Testis (tissue), 3 donors: ENCODE measurements around the gene MOK. TPM values are rescaled to one million over a fixed set of nuclear protein-coding genes. Genes with fewer than 3 reads are reported as not detected.

ENCODE experiments used
- DNase-seq: peaks from one replicate; pipeline ENCODE4 v3.0.0-alpha.2; 2019
- H3K27ac ChIP-seq, 2 donors: fragments of 200-600 bp; sonication (generic); one replicate each; pipeline ENCODE4 v1.5.1; 2019
- H3K27me3 ChIP-seq: fragments of 200-600 bp; sonication (generic); one replicate; pipeline ENCODE4 v1.5.1; 2019
- H3K36me3 ChIP-seq: fragments of 200-600 bp; sonication (generic); one replicate; pipeline ENCODE4 v1.5.1; 2017; ENCODE audit warnings: low read depth; ENCODE audit errors: missing control alignments
- H3K4me1 ChIP-seq: fragments of 200-600 bp; sonication (generic); one replicate; pipeline ENCODE4 v1.5.1; 2019
- H3K4me3 ChIP-seq, 2 donors: fragments of 200-600 bp; sonication (generic); one replicate each; pipeline ENCODE4 v1.5.1; 2017 to 2019
- H3K9me3 ChIP-seq: fragments of 200-600 bp; sonication (generic); one replicate; pipeline ENCODE4 v1.5.1; 2017
- CTCF ChIP-seq, 3 experiments: fragments of 450-650 bp in 2 of 3; fragments of 200-600 bp in 1 of 3; sonication (generic) in 1 of 3; IDR thresholded peaks; one replicate each; pipeline ENCODE4 v1.5.1; 2016 to 2019; ENCODE audit warnings: antibody characterized with exemption in 3 of 3, mild to moderate bottlenecking in 2 of 3, moderate library complexity in 1 of 3
- POLR2A ChIP-seq: fragments of 450-650 bp; IDR thresholded peaks from one replicate; pipeline ENCODE4 v1.6.1; 2017; ENCODE audit warnings: antibody characterized with exemption, mild to moderate bottlenecking, moderate library complexity
- WGBS, 2 donors: methylation state at CpG; one replicate each; pipeline ENCODE4 v1.1.5; 2018; 5-methylcytosine and 5-hydroxymethylcytosine counted together
- intact Hi-C: fragments of 100-400 bp; cut with DNase I; formaldehyde crosslinking; loops from one replicate; pipeline ENCODE4 v1.15.1; 2023; ENCODE audit warnings: low total_unique reads
- polyA plus RNA-seq: library from polyadenylated mRNA; stranded (reverse); fragments of 350-450 nt; fragmentation: Illumina TruSeq; extraction: RNeasy Lipid Tissue Mini Kit (QIAGEN cat#74804); gene quantifications from one replicate; pipeline ENCODE4 v1.2.3, GENCODE V29; 2014; ENCODE audit warnings: low read depth, low replicate concordance; ENCODE audit not compliant: insufficient read depth
- total RNA-seq, 2 donors: library from RNA; depleted of rRNA; stranded (reverse); fragments of >200 nt; gene quantifications; one replicate each; pipeline ENCODE4 v1.2.3, GENCODE V29; 2016

Gene MOK
- total and polyA plus RNA-seq, 3 donors from 2014 or later: 157 to 188 (median 171) TPM

GRCh38 chr14:102182190-102182589 is 122.8 kb downstream of the MOK start:
- no peak for TF ChIP-seq POLR2A
- TF ChIP-seq CTCF (IDR thresholded peaks at IDR 0.05): no peak
- H3K27ac ChIP-seq: no peak overlapping the region
- no peak overlapping the region for H3K4me3 ChIP-seq
- no peak for DNase-seq
- H3K9me3 ChIP-seq: no peaks in the 10 kb centered on the region
- no peaks in the 10 kb centered on the region for H3K36me3 ChIP-seq
- intact Hi-C loops: no loop called here
- no peaks in the 10 kb centered on the region for H3K27me3 ChIP-seq
- H3K4me1 ChIP-seq: peaks cover 15% of the 10 kb centered on the region

- no peak for DNase-seq
- no peak overlapping the region for H3K27ac ChIP-seq
- peaks cover 20% of the 10 kb centered on the region for H3K4me1 ChIP-seq
- 63 to 68% methylated on average over 1 of the region's 1 CpG for WGBS, 2 donors
- H3K27me3 ChIP-seq: no peaks in the 10 kb centered on the region
- no peaks in the 10 kb centered on the region for H3K9me3 ChIP-seq
- H3K4me3 ChIP-seq: no peak overlapping the region
- H3K36me3 ChIP-seq: no peaks in the 10 kb centered on the region
- TF ChIP-seq CTCF (IDR thresholded peaks at IDR 0.05) (no peak), POLR2A (no peak)
- intact Hi-C loops: no loop called here
These were observed 123.8 kb downstream of the MOK start for GRCh38 chr14:102181187-102181586.

GRCh38 chr14:102180248-102180998 is 124.5 kb downstream of the MOK start:
- 80 to 81% methylated on average over 7 of the region's 7 CpGs for WGBS, 2 donors
- no peak for TF ChIP-seq CTCF (IDR thresholded peaks at IDR 0.05)
- no peak for TF ChIP-seq POLR2A
- no peak for DNase-seq

More at GRCh38 chr14:102180248-102180998, 124.5 kb downstream of the MOK start:
- Histone ChIP-seq H3K4me3 (no peak overlapping the region), H3K36me3 (no peaks in the 10 kb centered on the region), H3K27me3 (no peaks in the 10 kb centered on the region), H3K9me3 (no peaks in the 10 kb centered on the region), H3K27ac (no peak overlapping the region), H3K4me1 (peaks cover 14% of the 10 kb centered on the region)
- intact Hi-C loops: no loop called here

Other genes with a start within 250 kb of the MOK start
- gene HSP90AA1, start 218.1 kb downstream of the MOK start, total RNA-seq: 100 to 1,000 TPM; 519 to 638 TPM
- gene HSP90AA1, start 218.1 kb downstream of the MOK start, polyA plus RNA-seq: 385 TPM
- 10 to 100 TPM; 46.5 to 56.4 TPM for gene WDR20, start 165.3 kb downstream of the MOK start, total RNA-seq
- 69.2 TPM for gene WDR20, start 165.3 kb downstream of the MOK start, polyA plus RNA-seq
- gene ZNF839, start 14.6 kb upstream of the MOK start, total RNA-seq: 10 to 100 TPM; 41.4 to 55.4 TPM
- gene ZNF839, start 14.6 kb upstream of the MOK start, polyA plus RNA-seq: 59.0 TPM
- gene CINP, start 57.7 kb upstream of the MOK start, total RNA-seq: 10 to 100 TPM; 55.1 to 70.1 TPM
- 80.6 TPM for gene CINP, start 57.7 kb upstream of the MOK start, polyA plus RNA-seq
- 10 to 100 TPM; 43.4 to 65.9 TPM for gene TECPR2, start 57.8 kb upstream of the MOK start, total RNA-seq
- 43.6 TPM for gene TECPR2, start 57.8 kb upstream of the MOK start, polyA plus RNA-seq
- 100 to 1,000 TPM in 1 of 2 donors, 10 to 100 TPM in 1; 88.7 to 153 TPM for gene ANKRD9, start 204.6 kb upstream of the MOK start, total RNA-seq
- 21.0 TPM for gene ANKRD9, start 204.6 kb upstream of the MOK start, polyA plus RNA-seq